A673 (cell line): ENCODE results near the gene CLDN7. TPM values are rescaled to one million over a fixed set of nuclear protein-coding genes. Genes with fewer than 3 reads are reported as not detected.

Source experiments
- BruUV-seq: library from RNA; stranded (reverse); fragments of 400-500 nt; replicated peaks from 2 replicates; lab custom pipeline; 2021; lab: Mats Ljungman, UMichigan
- CTCF ChIA-PET: fragments of 300-600 bp; sonication (Branson Sonifier 250); formaldehyde crosslinking; loops from one replicate; lab custom pipeline; 2022; ENCODE audit warnings: antibody characterized with exemption; lab: Charles Lee
- POLR2A ChIA-PET: fragments of 300-600 bp; sonication (Branson Sonifier 250); formaldehyde crosslinking; loops from one replicate; lab custom pipeline; 2022; ENCODE audit warnings: antibody characterized with exemption; ENCODE audit not compliant: low non-redundant PET; lab: Charles Lee
- DNase-seq: peaks from one replicate; pipeline ENCODE4 v3.0.0-alpha.2; 2015; ENCODE audit warnings: low spot score
- H3K27ac ChIP-seq: fragments of 200-600 bp; sonication (generic); 2 replicates; pipeline ENCODE4 v1.5.1; 2016; ENCODE audit warnings: mixed run types, low read depth, mild to moderate bottlenecking, mixed read lengths, antibody characterized with exemption, low read length; ENCODE audit not compliant: poor library complexity, severe bottlenecking
- H3K27me3 ChIP-seq: fragments of 200-600 bp; sonication (generic); replicated peaks from 2 replicates; pipeline ENCODE4 v1.6.1; 2017; ENCODE audit warnings: mixed run types, low read depth, mild to moderate bottlenecking, mixed read lengths, antibody characterized with exemption, low read length; ENCODE audit not compliant: insufficient read depth, poor library complexity
- H3K36me3 ChIP-seq: fragments of 200-600 bp; sonication (generic); 2 replicates; pipeline ENCODE4 v1.6.1; 2016; ENCODE audit warnings: mixed run types, mild to moderate bottlenecking, mixed read lengths, antibody characterized with exemption, low read length; ENCODE audit not compliant: insufficient read depth, poor library complexity, severe bottlenecking
- H3K4me1 ChIP-seq: fragments of 200-600 bp; sonication (generic); 2 replicates; pipeline ENCODE4 v1.6.1; 2017; ENCODE audit warnings: mixed run types, mild to moderate bottlenecking, mixed read lengths, antibody characterized with exemption, low read length; ENCODE audit not compliant: insufficient read depth, poor library complexity, severe bottlenecking
- H3K4me3 ChIP-seq: fragments of 200-600 bp; sonication (generic); 2 replicates; pipeline ENCODE4 v1.5.1; 2016; ENCODE audit warnings: low read depth, mixed run types, mild to moderate bottlenecking, mixed read lengths, low read length; ENCODE audit not compliant: poor library complexity, severe bottlenecking
- H3K9me3 ChIP-seq: fragments of 200-600 bp; sonication (generic); 2 replicates; pipeline ENCODE4 v1.6.1; 2016; ENCODE audit warnings: mixed run types, low read depth, mild to moderate bottlenecking, mixed read lengths, antibody characterized with exemption, low read length; ENCODE audit not compliant: poor library complexity, severe bottlenecking
- EZH2 ChIP-seq: fragments of 200-600 bp; sonication (generic); IDR thresholded peaks from 2 replicates; pipeline ENCODE4 v1.6.1; 2017; ENCODE audit warnings: borderline replicate concordance, low read depth, mild to moderate bottlenecking, mixed read lengths, antibody characterized with exemption, low read length; ENCODE audit not compliant: poor library complexity, severe bottlenecking
- intact Hi-C: fragments of 100-400 bp; cut with micrococcal nuclease; formaldehyde crosslinking; loops from one replicate; pipeline ENCODE4 v1.10.0; 2022; ENCODE audit not compliant: unreplicated experiment
- total RNA-seq: library from RNA; stranded (reverse); gene quantifications from 2 replicates; pipeline ENCODE4 v1.2.3, GENCODE V29; 2021
- TF ChIP-seq, protein P1 (sequence below): fragments of 300-800, 200-600 bp; sonication (generic); conservative IDR thresholded peaks from 2 replicates; pipeline ENCODE4 v1.5.1; 2017; ENCODE audit warnings: low read depth, mild to moderate bottlenecking, antibody characterized with exemption, low read length, moderate library complexity, mixed read lengths

CLDN7 gene
- total RNA-seq, 1 experiment from 2014 or later, result not detected

DNA sequence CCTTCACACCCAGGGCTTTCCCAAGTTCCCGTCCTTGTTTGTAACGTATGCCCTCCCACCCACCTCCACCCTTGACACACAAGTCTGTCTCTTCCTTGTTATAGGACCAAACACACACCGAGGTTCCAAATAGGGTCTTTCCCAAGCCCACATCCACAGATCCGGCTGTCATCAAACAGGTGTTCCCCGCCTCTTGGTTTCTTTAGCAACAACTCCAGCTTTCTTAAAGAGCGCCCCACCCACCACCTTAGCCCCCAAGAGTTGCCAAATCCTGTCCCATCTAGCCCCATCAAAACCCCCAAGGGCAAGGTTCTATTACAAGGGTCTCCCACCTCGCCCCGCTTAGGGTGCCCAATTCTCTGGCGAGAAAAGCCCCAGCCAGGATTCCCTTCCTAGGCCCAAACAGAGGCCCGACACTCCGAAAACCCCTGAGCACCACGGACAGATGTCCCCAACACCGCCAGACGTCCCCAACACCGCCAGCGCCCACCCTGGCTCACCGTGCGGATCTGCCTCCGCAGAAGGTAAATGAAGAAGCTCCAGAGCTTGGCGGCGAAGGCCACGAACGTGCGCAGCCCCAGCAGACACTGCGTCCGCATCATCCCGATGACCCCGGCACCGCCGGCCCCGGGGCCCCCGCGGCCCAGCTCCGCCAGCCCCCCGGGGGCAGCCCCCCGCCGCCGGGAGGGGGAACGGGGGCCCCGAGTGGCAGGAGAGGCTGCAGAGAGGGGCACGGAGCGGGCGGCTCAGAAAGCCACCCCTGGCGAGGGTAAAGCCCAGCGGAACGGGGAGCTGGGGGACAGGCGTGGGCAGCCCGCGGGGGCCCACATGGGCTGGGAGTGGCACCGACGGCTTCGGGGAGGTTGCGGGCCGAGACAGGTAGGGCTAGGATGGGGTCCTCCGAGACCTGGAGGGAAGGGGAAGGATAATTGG lies 11.3 kb downstream of the CLDN7 start:
- peak overlapping the region; percentile 98 for H3K27ac ChIP-seq
- CTCF ChIA-PET, result no interaction called here
- POLR2A ChIA-PET, result interaction anchor here (0.6 kb wide), 3 partner anchors 9 to 233 kb away, joined by 3 to 5 read pairs (median 3); partner anchors contain the start of gene GABARAP
- no peaks in the 10 kb centered on the region for H3K9me3 ChIP-seq
- no peak for TF ChIP-seq EZH2
- TF ChIP-seq, protein P1, sequence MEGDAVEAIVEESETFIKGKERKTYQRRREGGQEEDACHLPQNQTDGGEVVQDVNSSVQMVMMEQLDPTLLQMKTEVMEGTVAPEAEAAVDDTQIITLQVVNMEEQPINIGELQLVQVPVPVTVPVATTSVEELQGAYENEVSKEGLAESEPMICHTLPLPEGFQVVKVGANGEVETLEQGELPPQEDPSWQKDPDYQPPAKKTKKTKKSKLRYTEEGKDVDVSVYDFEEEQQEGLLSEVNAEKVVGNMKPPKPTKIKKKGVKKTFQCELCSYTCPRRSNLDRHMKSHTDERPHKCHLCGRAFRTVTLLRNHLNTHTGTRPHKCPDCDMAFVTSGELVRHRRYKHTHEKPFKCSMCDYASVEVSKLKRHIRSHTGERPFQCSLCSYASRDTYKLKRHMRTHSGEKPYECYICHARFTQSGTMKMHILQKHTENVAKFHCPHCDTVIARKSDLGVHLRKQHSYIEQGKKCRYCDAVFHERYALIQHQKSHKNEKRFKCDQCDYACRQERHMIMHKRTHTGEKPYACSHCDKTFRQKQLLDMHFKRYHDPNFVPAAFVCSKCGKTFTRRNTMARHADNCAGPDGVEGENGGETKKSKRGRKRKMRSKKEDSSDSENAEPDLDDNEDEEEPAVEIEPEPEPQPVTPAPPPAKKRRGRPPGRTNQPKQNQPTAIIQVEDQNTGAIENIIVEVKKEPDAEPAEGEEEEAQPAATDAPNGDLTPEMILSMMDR, result no peak
- intact Hi-C loops, result loop anchor here (1.0 to 5.0 kb wide), 2 partner anchors 8 to 56 kb away; partner anchors contain the start of gene EIF5A
- no peaks in the 10 kb centered on the region for H3K27me3 ChIP-seq
- peaks cover 17% of the 10 kb centered on the region for H3K4me1 ChIP-seq
- BruUV-seq, result no TSS peak
- peak overlapping the region; percentile 74 for H3K4me3 ChIP-seq
- H3K36me3 ChIP-seq, result peaks cover 31% of the 10 kb centered on the region
- DNase-seq, result no peak

DNA sequence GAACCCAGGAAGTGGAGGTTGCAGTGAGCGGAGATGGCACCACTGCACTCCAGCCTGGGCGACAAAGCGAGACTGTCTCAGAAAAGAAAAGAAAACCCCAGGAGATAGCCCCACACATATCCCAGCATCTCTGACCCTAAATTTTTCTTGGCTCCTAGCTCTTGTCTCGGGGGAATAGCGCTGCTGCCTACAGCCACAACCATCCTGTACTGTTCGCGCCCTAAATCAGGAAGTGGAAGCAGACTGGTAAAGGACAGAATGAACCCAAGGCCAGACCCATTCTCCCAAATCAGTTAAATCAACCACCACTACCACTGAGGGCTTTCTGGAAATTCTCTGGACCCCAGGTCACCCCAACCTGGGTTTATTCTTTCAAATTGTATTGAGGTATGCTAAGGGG lies 12.4 kb downstream of the CLDN7 start:
- Histone ChIP-seq H3K4me1 (peaks cover 17% of the 10 kb centered on the region), H3K27me3 (no peaks in the 10 kb centered on the region), H3K9me3 (no peaks in the 10 kb centered on the region), H3K36me3 (peaks cover 28% of the 10 kb centered on the region), H3K4me3 (peak overlapping the region; percentile 74), H3K27ac (peak overlapping the region; percentile 98)
- no peak for DNase-seq
- BruUV-seq, result no TSS peak
- intact Hi-C loops, result loop anchor here (5.0 kb wide), 1 partner anchor 57 kb away; the partner anchor contains the start of gene EIF5A
- TF ChIP-seq, protein P1, result no peak
- TF ChIP-seq EZH2, result no peak
- CTCF ChIA-PET, result interaction anchor here (0.6 kb wide), 1 partner anchor 15 kb away, joined by 3 read pairs; no protein-coding TSS in a partner anchor
- POLR2A ChIA-PET, result no interaction called here

DNA sequence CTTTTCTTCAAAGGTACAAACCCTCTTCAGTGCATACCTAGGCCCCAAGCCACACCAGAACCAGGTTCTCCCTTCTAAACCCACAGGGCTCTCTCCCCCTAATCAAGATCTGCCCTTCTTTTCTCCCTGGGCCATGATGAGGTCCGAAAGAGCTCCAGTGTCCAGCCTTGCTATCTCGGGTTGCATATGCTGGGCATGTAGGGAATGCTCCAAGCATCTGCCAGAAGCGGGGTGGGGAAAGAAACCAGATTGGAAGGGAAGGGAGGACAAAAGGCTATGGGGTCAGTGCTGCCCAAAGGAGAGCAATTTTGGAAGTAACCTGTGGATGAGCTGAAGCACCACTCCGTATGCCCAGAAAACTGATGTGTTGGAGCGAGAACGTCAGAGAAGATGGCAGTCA lies 13.1 kb downstream of the CLDN7 start:
- DNase-seq, result no peak
- CTCF ChIA-PET, result interaction anchor here (1.2 kb wide), 1 partner anchor 311 kb away, joined by 3 read pairs; no protein-coding TSS in a partner anchor
- H3K27ac ChIP-seq, result peak overlapping the region; percentile 47
- peaks cover 28% of the 10 kb centered on the region for H3K36me3 ChIP-seq
- no TSS peak for BruUV-seq
- H3K4me3 ChIP-seq, result no peak overlapping the region
- peaks cover 17% of the 10 kb centered on the region for H3K4me1 ChIP-seq
- intact Hi-C loops, result no loop called here
- no peaks in the 10 kb centered on the region for H3K9me3 ChIP-seq
- POLR2A ChIA-PET, result no interaction called here
- TF ChIP-seq EZH2, result no peak
- TF ChIP-seq, protein P1, result no peak
- H3K27me3 ChIP-seq, result no peaks in the 10 kb centered on the region
